ENCODE data around the gene CACNA1H. TPM values are rescaled to one million over a fixed set of nuclear protein-coding genes. Genes with fewer than 3 reads are reported as not detected.

CACNA1H gene
- total and polyA plus RNA-seq, 2 of the 8 experiments (the other 6 are each of a cell fraction or from before 2014, with no cell fraction given), result 14.0 to 28.7 TPM

- TF ChIP-seq EP300 (IDR thresholded peaks at IDR 0.05; ENCODE audit: borderline replicate concordance in 1 of 2, low read depth in 2 of 2, low read length in 2 of 2) (no peak), POLR2AphosphoS5 (IDR thresholded peaks at IDR 0.05; ENCODE audit: low read depth, low read length) (no peak), JUND (IDR thresholded peaks at IDR 0.05; ENCODE audit: low read length) (no peak), RNF2 (IDR thresholded peaks at IDR 0.05; ENCODE audit: borderline replicate concordance, low read depth, low read length, missing control alignments, poor library complexity, severe bottlenecking) (no peak), TAF1 (IDR thresholded peaks at IDR 0.05; ENCODE audit: low read depth, low read length) (no peak), POLR2A (IDR thresholded peaks at IDR 0.05; ENCODE audit: control extremely low read depth in 1 of 2, low read depth in 2 of 2, low read length in 2 of 2) (no peak), MAFK (IDR thresholded peaks at IDR 0.05; ENCODE audit: low read depth, low read length) (no peak)
Measured at GRCh38 chr16:1140582-1141162, 12.2 kb upstream of the CACNA1H start (continued).
